ENCODE results near the gene IER2. TPM values are rescaled to one million over a fixed set of nuclear protein-coding genes. Genes with fewer than 3 reads are reported as not detected.
A peak's percentile ranks its signal among the peaks of the same experiment; 100 is the strongest.
"Not testable (repeated sequence)": the region's sequence is repeated elsewhere in the genome, so short reads cannot be mapped to it uniquely, and the experiment has no call there.

IER2 gene
- total RNA-seq, 2 experiments from 2014 or later, result 203 to 210 TPM

- not testable (repeated sequence) for ATAC-seq; H3K9me3 Mint-ChIP-seq (ENCODE audit: insufficient read depth); DNase-seq; H3K27me3 Mint-ChIP-seq (ENCODE audit: low read depth)
- H3K4me3 Mint-ChIP-seq, result peak overlapping the region; percentile 99
- peaks cover 20% of the 10 kb centered on the region for H3K4me1 Mint-ChIP-seq (ENCODE audit: low read depth)
- peaks cover 21% of the 10 kb centered on the region for H3K36me3 Mint-ChIP-seq (ENCODE audit: low read depth)
- POLR2A ChIA-PET, result interaction anchor here (0.7 to 2.1 kb wide), 5 partner anchors 14 to 32 kb away, joined by 3 to 15 read pairs (median 5); partner anchors contain the start of gene NACC1
- CTCF ChIA-PET, result interaction anchor here (0.9 to 2.3 kb wide), 7 partner anchors 14 to 184 kb away, joined by 3 to 11 read pairs (median 6); partner anchors contain the start of gene NACC1
- H3K27ac Mint-ChIP-seq, result peak overlapping the region; percentile 66
Observed at GRCh38 chr19:13149173-13149627, 1.0 kb upstream of the IER2 start.

GRCh38 chr19:13149628-13150186 lies 504 bp upstream of the IER2 start:
- peaks cover 20% of the 10 kb centered on the region for H3K4me1 Mint-ChIP-seq (ENCODE audit: low read depth)
- ChIA-PET POLR2A (interaction anchor here (0.5 to 2.1 kb wide), 9 partner anchors 13 to 1200 kb away, joined by 3 to 15 read pairs (median 4); partner anchors contain the start of gene NACC1), CTCF (interaction anchor here (0.9 to 2.3 kb wide), 7 partner anchors 14 to 184 kb away, joined by 3 to 11 read pairs (median 6); partner anchors contain the start of gene NACC1)

GRCh38 chr19:13150931-13151604 lies 857 bp downstream of the IER2 start:
- ATAC-seq (no peak), DNase-seq (peak; percentile 53)
- ChIA-PET CTCF (interaction anchor here (1.8 to 2.3 kb wide), 4 partner anchors 17 to 112 kb away, joined by 5 to 11 read pairs (median 6); no protein-coding TSS in a partner anchor), POLR2A (interaction anchor here (0.5 to 2.1 kb wide), 6 partner anchors 17 to 623 kb away, joined by 3 to 11 read pairs (median 4); partner anchors contain the start of genes C19orf53 and NACC1)
- no peaks in the 10 kb centered on the region for H3K9me3 Mint-ChIP-seq (ENCODE audit: insufficient read depth)
- H3K36me3 Mint-ChIP-seq (ENCODE audit: low read depth), result peaks cover 33% of the 10 kb centered on the region
- peaks cover 2% of the 10 kb centered on the region for H3K27me3 Mint-ChIP-seq (ENCODE audit: low read depth)
- peaks cover 23% of the 10 kb centered on the region for H3K4me1 Mint-ChIP-seq (ENCODE audit: low read depth)
- H3K4me3 Mint-ChIP-seq, result peak overlapping the region; percentile 99
- H3K27ac Mint-ChIP-seq, result peak overlapping the region; percentile 99

More at GRCh38 chr19:13149628-13150186, 504 bp upstream of the IER2 start:
- Mint-ChIP-seq H3K9me3 (ENCODE audit: insufficient read depth) (no peaks in the 10 kb centered on the region), H3K36me3 (ENCODE audit: low read depth) (peaks cover 24% of the 10 kb centered on the region), H3K4me3 (peak overlapping the region; percentile 99), H3K27me3 (ENCODE audit: low read depth) (peaks cover 2% of the 10 kb centered on the region), H3K27ac (peak overlapping the region; percentile 99)
- ATAC-seq, result peak; percentile 2
- DNase-seq, result peak; percentile 62

GRCh38 chr19:13151605-13152355 lies 1.6 kb downstream of the IER2 start:
- peak overlapping the region; percentile 99 for H3K4me3 Mint-ChIP-seq
- CTCF ChIA-PET, result interaction anchor here (0.7 to 2.1 kb wide), 10 partner anchors 12 to 187 kb away, joined by 3 to 15 read pairs (median 5); partner anchors contain the start of gene NACC1
- no peaks in the 10 kb centered on the region for H3K9me3 Mint-ChIP-seq (ENCODE audit: insufficient read depth)
- peaks cover 38% of the 10 kb centered on the region for H3K36me3 Mint-ChIP-seq (ENCODE audit: low read depth)
- H3K27ac Mint-ChIP-seq, result peak overlapping the region; percentile 99
- ATAC-seq (peak; percentile 52), DNase-seq (peak; percentile 97)
- POLR2A ChIA-PET, result interaction anchor here (0.6 to 2.2 kb wide), 33 partner anchors 10 to 695 kb away, joined by 3 to 134 read pairs (median 4); partner anchors contain the start of genes C19orf53, CALR, JUNB and NACC1
- H3K27me3 Mint-ChIP-seq (ENCODE audit: low read depth), result peaks cover 2% of the 10 kb centered on the region
- H3K4me1 Mint-ChIP-seq (ENCODE audit: low read depth), result peaks cover 29% of the 10 kb centered on the region

GRCh38 chr19:13152356-13152973 lies 2.3 kb downstream of the IER2 start:
- POLR2A ChIA-PET, result interaction anchor here (0.7 to 2.2 kb wide), 40 partner anchors 10 to 965 kb away, joined by 3 to 134 read pairs (median 4); partner anchors contain the start of genes C19orf53, CALR, JUNB and NACC1
- peaks cover 2% of the 10 kb centered on the region for H3K27me3 Mint-ChIP-seq (ENCODE audit: low read depth)
- ATAC-seq, result peak; percentile 1
- peaks cover 34% of the 10 kb centered on the region for H3K4me1 Mint-ChIP-seq (ENCODE audit: low read depth)
- peak overlapping the region; percentile 99 for H3K4me3 Mint-ChIP-seq
- no peak for DNase-seq
- no peaks in the 10 kb centered on the region for H3K9me3 Mint-ChIP-seq (ENCODE audit: insufficient read depth)
- CTCF ChIA-PET, result interaction anchor here (0.7 to 2.1 kb wide), 10 partner anchors 11 to 188 kb away, joined by 3 to 15 read pairs (median 5); partner anchors contain the start of gene NACC1
- H3K36me3 Mint-ChIP-seq (ENCODE audit: low read depth), result peaks cover 36% of the 10 kb centered on the region
- H3K27ac Mint-ChIP-seq, result peak overlapping the region; percentile 94

GRCh38 chr19:13152974-13153568 lies 2.9 kb downstream of the IER2 start:
- Mint-ChIP-seq H3K4me1 (ENCODE audit: low read depth) (peaks cover 40% of the 10 kb centered on the region), H3K9me3 (ENCODE audit: insufficient read depth) (no peaks in the 10 kb centered on the region)
- CTCF ChIA-PET, result interaction anchor here (1.2 to 2.1 kb wide), 8 partner anchors 11 to 125 kb away, joined by 3 to 15 read pairs (median 6); partner anchors contain the start of gene NACC1

GRCh38 chr19:13153569-13154240 lies 3.5 kb downstream of the IER2 start:
- ATAC-seq, result no peak
- peak; percentile 30 for DNase-seq
- CTCF ChIA-PET, result interaction anchor here (1.5 to 3.7 kb wide), 4 partner anchors 11 to 124 kb away, joined by 3 to 29 read pairs (median 15); no protein-coding TSS in a partner anchor
- Mint-ChIP-seq H3K36me3 (ENCODE audit: low read depth) (peaks cover 41% of the 10 kb centered on the region), H3K27ac (peak overlapping the region; percentile 94), H3K4me1 (ENCODE audit: low read depth) (peaks cover 43% of the 10 kb centered on the region), H3K9me3 (ENCODE audit: insufficient read depth) (no peaks in the 10 kb centered on the region), H3K4me3 (peak overlapping the region; percentile 99), H3K27me3 (ENCODE audit: low read depth) (peaks cover 2% of the 10 kb centered on the region)
- POLR2A ChIA-PET, result interaction anchor here (0.8 to 3.3 kb wide), 18 partner anchors 9 to 694 kb away, joined by 3 to 183 read pairs (median 8); partner anchors contain the start of genes JUNB, NACC1 and TRMT1

More at GRCh38 chr19:13152974-13153568, 2.9 kb downstream of the IER2 start:
- Mint-ChIP-seq H3K27me3 (ENCODE audit: low read depth) (peaks cover 2% of the 10 kb centered on the region), H3K36me3 (ENCODE audit: low read depth) (peaks cover 36% of the 10 kb centered on the region), H3K4me3 (peak overlapping the region; percentile 99), H3K27ac (peak overlapping the region; percentile 94)
- ATAC-seq, result peak; percentile 38
- POLR2A ChIA-PET, result interaction anchor here (0.7 to 2.2 kb wide), 37 partner anchors 10 to 964 kb away, joined by 3 to 134 read pairs (median 4); partner anchors contain the start of genes C19orf53, CALR, JUNB and NACC1
- DNase-seq, result peak; percentile 97

- no peaks in the 10 kb centered on the region for H3K9me3 Mint-ChIP-seq (ENCODE audit: insufficient read depth)
- DNase-seq, result peak; percentile 71
- H3K4me1 Mint-ChIP-seq (ENCODE audit: low read depth), result peaks cover 43% of the 10 kb centered on the region
- ChIA-PET POLR2A (interaction anchor here (0.9 to 3.3 kb wide), 13 partner anchors 13 to 822 kb away, joined by 3 to 183 read pairs (median 6); no protein-coding TSS in a partner anchor), CTCF (interaction anchor here (1.1 to 3.7 kb wide), 8 partner anchors 10 to 109 kb away, joined by 4 to 29 read pairs (median 8); no protein-coding TSS in a partner anchor)
- peak overlapping the region; percentile 99 for H3K4me3 Mint-ChIP-seq
- peak overlapping the region; percentile 94 for H3K27ac Mint-ChIP-seq
- peaks cover 2% of the 10 kb centered on the region for H3K27me3 Mint-ChIP-seq (ENCODE audit: low read depth)
- peaks cover 41% of the 10 kb centered on the region for H3K36me3 Mint-ChIP-seq (ENCODE audit: low read depth)
- ATAC-seq, result no peak
Observed at GRCh38 chr19:13154241-13154778, 4.1 kb downstream of the IER2 start.

GRCh38 chr19:13154911-13155471 lies 4.8 kb downstream of the IER2 start:
- H3K36me3 Mint-ChIP-seq (ENCODE audit: low read depth), result peaks cover 45% of the 10 kb centered on the region
- DNase-seq, result peak; percentile 86
- H3K4me3 Mint-ChIP-seq, result peak overlapping the region; percentile 99
- ChIA-PET CTCF (interaction anchor here (0.7 to 3.7 kb wide), 12 partner anchors 9 to 108 kb away, joined by 3 to 29 read pairs (median 6); no protein-coding TSS in a partner anchor), POLR2A (interaction anchor here (0.6 to 3.3 kb wide), 28 partner anchors 12 to 1220 kb away, joined by 3 to 183 read pairs (median 4); partner anchors contain the start of gene NACC1)
- peak overlapping the region; percentile 94 for H3K27ac Mint-ChIP-seq
- peak; percentile 8 for ATAC-seq
- H3K9me3 Mint-ChIP-seq (ENCODE audit: insufficient read depth), result no peaks in the 10 kb centered on the region
- H3K4me1 Mint-ChIP-seq (ENCODE audit: low read depth), result peaks cover 47% of the 10 kb centered on the region
- H3K27me3 Mint-ChIP-seq (ENCODE audit: low read depth), result peaks cover 2% of the 10 kb centered on the region

Data from activated CD8-positive, alpha-beta T cell treated with anti-CD3 and anti-CD28 coated beads, Interleukin-2, amount 10 ng/mL, durations not matched to agents 7 days and 5 days (primary cell).